NCI-H510A (cell line): ENCODE measurements around the gene SERPINA4.

Source experiments
- DNase-seq: peaks from one replicate; lab custom pipeline; 2025; lab: John Stamatoyannopoulos, UW

SERPINA4 gene

DNA sequence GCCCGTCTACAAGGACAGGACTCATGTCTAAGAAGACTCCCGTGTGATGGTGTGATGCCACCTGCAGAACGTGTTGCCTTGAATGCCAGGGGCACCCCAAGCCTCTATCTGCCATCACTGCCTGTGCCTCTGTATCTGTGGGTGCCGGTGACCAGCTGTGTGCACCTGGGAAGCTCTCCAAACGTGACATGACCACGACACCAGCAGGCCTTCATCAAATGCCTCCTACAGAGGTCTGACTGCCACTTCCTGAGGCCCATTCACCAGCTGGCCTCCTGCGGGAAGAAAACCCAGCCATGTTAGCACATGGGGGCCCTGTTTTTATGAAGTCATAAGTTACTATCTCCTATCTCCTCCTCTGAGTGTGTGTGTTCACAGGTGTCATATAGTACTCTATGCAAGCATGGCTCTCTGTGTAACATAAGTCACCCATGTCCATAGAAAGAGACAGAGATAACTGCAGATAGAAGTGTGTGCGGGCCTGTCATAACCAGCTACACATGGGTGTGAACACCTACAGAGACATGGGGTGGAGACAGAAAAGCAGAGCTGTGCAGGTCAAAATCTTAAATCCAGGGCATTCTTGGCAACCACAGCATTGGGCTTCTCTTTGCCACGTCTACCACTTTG is 18.3 kb upstream of the SERPINA4 start:
- no peak for DNase-seq

DNA sequence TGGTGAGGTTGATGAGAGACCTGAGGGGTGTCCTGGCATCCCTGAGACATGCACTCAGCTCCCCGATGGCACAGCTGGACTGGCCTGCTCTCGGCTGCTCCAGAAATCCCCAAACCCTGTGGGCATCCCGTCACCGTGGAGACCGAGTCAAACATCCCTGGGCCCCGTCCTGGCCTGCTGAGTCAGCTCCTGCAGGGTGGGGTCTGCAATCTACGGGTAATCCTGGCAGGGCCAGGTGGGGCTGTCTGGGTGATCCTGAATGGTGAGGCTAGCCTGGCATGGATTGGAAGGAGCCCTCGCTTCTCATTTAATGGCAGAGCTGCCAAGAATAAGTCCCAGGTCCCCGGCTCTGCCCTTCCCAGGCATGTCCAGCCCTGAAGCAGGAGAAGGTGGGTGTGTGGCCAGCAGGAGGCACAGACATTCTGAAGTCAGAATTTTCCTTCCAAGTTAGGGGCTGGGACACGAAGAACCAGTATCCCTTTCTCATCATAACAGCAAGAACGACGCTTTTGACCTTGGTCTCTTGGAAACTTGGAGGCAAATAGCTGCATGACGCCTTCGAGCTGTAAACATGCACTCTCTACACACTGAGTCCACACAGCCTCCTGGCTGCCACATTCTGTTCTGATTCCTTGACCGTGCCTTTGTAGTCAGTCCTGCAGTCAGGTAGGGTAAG is 17.7 kb upstream of the SERPINA4 start:
- no peak for DNase-seq

DNA sequence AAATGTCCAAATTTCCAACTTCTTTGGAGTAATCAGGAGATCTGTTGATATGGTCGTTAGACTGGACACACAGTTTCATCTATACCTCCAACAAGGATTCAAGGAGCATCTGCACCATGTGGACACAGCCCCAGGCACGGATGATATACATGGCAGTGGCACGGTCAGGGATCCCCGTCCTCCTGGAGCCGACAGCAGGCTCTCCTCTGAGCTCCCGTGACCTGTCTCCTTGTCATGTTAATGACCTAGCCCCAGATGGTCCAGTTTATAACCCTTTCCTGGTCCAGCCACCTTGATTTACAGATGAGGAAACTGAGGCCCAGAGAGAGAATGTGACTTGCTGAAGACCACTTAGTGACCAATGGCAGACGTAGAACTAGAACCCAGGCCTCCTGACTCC is 16.5 kb upstream of the SERPINA4 start:
- DNase-seq, result no peak

DNA sequence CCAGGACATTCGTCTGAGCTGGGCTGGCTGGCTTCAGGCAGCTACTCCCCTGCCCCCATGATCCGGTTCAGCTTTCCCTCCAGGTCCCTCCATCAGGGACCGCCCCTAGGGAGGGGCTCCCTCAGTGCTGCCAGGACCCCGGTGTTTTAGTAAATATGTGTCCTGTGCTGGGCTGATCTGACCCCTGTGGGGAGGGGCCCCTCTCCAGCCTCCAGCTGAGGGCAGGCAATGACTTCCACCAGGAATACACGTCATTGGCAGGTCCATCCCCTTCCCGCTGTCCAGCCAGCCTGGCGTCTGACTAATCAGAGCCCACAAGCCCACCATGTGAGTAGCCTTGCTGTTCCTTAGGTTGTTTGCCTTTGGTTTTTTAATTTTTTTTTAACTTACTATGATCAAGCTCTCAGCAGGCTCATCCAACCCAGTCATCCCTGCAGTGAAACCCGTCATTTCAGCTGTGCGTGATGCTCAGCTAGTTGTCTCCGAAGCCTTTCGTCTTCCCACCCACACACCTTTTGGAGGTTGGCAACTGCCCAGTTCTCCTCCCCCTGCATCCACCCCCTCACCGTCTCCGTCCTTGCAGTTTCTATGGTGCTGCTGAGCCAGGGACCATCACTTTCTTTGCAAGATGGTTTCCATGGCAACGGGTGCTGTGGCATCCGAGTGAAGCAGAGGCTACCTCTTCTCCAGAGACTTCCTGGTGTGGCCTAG is 16.0 kb upstream of the SERPINA4 start:
- DNase-seq, result no peak

DNA sequence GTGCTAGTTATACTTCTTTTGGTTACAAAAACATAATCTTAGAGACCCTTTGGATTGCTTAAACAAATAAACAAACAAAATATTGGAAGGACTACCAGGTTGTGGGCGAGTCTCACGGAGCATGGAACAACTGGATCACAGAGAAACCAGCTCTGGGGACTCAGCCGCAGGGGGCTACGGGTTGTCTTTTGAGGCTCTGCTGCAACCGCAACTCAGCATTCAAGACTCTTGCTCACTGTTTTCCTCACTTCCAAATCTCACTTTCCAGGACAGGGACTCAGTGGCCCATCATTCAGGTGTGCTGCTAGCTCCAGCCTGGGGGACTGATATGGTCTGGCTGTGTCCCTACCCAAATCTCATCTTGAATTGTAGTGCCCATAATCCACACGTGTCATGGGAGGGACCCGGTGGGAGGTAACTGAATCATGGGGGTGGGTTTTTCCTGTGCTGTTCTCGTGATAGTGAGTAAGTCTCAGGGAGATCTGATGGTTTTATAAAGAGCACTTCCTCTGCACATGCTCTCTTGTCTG is 14.0 kb upstream of the SERPINA4 start:
- DNase-seq, result no peak

DNA sequence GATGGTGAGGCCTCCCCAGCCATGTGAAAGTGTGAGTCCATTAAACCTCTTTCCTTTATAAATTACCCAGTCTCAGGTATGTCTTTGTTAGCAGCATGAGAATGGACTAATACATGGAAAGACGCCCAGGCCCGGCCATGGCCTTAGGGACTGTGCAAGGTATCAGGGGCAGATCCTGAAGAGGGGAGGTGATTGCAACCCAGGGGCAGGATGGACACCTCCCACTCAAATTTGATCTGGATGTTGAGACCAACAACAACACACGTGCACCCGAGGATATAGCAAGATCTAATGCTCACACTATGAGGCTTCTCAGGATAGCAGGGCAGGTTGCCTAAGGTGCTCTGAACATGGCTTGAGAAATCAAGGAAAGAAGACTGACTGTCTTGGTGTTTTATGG is 13.5 kb upstream of the SERPINA4 start:
- DNase-seq, result no peak

DNA sequence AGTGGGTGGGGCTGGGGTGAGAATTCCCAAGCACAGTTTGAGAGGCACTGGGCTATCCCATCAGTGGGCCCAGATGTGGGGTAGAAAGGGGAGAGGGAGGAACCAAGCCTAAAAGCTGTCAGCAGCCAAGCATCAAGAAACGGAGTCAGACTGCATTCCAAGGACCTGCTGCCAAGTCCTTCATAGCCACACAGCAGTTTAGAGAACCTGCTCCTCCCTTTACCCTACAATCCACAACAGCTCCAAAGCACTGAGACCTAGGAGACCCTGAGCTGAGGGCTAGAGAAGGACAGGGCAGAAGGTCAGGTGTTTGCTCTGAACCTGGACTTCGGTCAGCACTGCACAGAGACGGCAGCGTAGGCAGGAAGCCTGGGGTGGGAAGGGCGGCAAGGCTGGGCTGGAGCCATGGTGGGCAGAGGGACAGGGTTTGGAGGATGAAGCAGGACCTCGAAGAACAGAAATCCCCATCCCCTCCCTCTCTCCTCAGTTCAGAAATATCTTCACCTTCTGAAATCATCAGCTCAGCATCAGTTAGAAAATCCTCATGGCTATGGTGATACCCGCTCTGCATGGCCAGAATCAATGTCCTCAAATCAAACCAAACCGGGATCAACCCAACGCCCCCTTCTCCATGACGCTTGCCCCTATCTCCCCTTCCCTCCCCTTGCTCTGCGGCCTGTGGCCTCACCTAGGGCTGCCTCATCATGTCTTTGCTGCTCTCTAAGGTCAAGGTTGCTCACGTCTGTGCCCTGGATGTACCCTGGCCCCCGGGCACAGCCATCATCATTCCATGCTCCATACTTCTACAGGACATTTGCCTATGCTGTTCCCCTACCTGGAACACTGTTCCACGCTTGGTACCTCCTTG is 12.9 kb upstream of the SERPINA4 start:
- no peak for DNase-seq

DNA sequence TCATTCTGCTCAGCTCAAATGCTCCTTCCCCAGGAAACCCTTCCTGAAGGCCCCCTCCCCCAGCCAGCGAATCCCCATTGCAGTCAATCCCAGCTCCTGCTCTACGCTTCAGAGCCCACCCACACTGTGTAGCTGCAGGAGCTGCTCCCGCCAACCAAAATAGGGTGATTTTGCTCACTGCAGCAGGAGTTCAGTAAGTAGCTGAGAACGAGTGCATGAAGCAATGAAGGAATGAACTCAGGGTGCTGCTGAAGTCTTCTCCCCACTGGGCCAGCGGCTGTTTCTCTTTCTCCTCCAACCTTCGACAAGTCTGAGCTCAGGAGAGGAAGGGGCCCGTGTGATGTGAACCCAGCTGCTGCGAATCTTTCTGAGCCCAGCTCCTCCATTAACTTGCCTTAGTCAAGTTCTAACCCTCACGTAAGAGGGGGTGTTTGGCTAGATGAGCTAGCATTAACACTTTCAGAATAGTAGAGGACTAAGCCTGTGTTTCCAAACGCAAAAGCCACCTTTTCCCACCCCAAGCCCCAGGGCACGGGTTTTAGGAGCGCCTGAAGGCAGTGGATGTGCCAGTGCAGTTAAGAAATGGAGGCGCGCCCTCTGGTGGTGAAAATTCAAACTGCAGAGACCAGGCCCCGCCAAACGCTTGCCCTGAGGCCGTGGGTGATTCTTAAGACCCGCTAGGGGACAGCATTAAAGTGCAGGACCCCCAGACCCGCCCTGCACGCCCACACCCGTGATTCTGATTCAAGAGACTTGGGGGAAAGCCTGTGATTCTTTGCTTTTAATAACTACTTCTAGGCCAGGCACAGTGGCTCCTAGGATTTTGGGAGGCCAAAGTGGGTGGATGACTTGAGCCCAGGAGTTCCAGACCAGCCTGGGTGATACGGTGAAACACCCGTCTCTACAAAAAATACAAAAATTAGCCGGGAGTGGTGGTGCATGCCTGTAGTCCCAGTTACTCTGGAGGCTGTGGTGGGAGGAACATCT is 11.9 kb upstream of the SERPINA4 start:
- no peak for DNase-seq

DNA sequence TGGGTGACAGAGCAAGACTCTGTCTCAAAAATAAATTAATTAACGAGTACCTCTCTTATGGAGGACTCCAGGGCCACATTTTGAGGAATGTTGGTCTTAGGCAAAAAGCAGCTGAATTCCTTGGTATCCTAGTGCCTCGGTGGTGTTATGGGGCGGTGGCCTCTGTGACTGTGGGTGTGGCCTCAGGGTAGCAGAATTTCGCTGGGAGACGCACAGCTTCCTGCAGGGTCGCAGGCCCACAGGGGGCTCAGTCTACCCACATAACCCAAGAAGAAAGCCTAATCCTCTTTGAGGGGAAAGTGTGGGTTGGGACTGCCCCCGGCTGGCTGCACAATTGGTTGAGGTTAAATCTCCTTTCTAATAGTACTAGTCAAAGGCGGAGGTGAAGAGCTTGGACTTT is 11.2 kb upstream of the SERPINA4 start:
- DNase-seq, result no peak

DNA sequence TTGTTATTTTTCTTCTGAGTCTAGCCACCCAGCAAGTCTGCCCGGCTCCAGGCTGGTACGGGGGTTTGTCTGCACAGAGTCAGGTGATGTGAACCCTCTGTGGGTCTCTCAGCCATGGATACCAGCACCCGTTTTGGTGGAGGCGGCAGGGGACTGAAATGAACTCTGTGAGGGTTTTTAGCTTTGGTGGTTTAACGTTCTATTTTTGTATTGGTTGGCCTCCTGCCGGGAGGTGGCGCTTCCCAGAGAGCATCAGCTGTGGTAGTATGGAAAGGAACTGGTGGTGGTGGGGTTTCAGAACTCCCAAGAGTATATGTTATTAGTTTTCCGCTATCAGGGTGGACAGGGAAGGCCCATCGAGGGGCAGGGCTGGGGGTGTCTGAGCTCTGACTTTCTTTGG is 5.3 kb upstream of the SERPINA4 start:
- no peak for DNase-seq

DNA sequence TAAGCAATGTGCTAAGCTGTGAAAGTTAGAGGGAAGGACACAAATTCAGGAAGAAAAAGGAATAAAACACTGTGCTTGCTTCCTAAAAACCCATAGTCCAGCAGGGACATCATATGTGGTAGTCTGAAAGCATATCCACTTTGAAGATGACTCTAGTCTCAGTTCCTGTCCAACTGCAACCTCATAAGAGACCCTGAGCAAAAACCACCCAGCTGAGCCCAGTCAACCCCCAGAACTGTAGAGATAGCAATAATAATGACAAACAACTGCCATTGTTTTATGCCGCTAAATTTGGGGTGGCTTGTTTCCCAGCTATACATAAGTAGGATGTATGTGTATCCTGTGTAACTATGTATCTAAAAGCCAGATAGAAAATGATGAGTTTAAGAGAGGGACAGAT is 3.9 kb upstream of the SERPINA4 start:
- no peak for DNase-seq

DNA sequence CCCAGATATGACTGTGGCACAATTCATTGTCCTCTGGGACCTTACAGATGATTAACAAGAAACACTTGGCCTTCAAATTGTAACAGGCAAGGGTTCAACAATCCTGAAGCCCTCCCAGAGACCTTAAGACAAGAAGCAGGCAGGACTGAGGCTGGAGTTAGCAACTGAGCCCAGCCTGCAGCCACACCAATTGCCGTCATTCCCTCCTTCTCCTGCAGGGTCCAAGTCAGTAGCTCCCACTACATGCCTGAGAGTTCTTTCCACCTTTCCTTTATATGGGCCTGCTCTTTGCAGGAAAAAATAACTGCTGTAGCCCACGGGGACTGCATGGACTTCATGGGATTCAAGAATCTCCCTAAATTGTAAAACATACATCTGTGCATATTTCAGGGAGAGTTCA is 2.4 kb upstream of the SERPINA4 start:
- DNase-seq, result no peak

DNA sequence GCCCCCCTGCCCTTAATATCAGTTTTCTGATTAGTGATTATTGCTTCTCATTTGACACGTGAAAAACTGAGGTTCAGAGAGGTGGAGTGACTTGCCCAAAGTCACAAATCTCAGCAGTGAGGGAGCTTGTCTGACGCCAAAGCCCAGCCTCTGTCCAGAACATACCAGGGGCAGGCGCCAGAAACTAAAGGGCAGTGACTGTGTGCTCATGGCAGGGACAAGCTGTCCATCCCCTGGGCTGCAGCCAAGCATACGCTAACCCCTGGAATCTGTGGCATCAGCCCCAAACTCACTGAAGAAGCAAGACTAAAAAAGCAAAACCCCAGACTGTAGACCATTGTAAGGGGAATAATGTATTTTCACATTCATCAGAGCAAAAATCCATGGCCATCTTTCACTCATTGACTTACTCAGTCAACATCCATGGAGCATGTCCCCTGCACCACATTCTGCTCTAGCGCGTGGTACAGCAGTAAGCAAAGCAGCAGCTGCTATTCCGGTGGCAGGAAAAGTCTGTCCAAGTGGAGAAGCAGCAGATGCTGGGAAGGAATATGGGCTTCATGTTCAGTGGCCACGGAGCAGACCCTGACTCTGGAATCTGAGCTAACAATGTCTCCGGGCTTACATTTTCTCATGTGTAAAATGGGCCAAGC is 1.5 kb upstream of the SERPINA4 start:
- no peak for DNase-seq

DNA sequence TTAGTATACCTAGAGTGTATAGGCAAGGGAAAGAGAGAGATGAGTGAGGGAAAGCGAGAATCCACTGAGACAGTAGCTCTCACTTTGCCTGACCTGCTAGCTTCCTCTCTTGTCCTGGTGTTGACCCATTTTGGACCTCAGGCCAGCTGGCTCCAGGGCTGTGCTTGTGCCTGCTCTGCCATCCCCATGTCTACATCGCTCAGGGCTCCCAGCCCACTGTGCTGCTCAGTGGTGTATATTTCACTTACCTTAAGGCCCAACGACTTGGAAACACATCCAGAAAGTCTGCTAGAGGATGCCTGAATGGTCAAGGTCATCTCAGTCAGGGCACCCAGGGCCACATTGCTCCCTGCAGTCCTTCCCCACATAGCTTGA is 964 bp upstream of the SERPINA4 start:
- no peak for DNase-seq

DNA sequence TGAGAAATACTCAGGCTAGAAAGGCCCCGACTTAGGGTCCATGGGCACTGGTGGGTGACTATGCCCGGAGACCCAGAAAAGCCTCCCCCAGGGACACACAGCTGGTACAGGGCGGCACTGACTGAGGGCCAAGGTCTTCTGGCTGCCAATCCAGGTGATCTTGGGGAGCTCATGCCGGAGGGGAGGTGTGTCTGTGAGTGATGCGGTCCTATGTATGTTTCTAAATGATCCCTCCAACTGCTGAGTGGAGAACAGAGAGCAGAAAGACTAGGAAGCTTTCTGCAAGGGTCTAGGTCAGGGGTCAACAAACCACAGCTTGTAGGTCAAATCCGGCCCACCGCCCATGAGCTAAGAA is 391 bp downstream of the SERPINA4 start:
- DNase-seq, result no peak

DNA sequence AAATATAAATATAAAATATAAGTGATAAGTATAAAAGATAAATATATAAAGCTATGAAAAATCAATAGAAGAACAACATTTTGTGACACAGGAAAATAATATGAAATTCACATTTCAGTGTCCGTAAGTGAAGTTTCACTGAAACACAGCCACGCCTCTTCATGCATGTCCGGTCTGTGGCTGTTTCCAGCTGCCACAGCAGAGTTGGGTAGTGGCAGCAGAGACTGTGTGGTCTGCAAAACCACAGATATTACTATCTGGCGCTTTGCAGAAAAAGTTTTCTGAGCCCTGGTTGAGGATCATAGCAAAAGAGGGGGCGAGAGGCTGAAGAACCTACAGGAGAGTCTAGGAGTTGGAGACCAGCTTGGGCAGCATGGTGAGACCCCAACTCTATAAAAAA is 780 bp downstream of the SERPINA4 start:
- DNase-seq, result no peak

DNA sequence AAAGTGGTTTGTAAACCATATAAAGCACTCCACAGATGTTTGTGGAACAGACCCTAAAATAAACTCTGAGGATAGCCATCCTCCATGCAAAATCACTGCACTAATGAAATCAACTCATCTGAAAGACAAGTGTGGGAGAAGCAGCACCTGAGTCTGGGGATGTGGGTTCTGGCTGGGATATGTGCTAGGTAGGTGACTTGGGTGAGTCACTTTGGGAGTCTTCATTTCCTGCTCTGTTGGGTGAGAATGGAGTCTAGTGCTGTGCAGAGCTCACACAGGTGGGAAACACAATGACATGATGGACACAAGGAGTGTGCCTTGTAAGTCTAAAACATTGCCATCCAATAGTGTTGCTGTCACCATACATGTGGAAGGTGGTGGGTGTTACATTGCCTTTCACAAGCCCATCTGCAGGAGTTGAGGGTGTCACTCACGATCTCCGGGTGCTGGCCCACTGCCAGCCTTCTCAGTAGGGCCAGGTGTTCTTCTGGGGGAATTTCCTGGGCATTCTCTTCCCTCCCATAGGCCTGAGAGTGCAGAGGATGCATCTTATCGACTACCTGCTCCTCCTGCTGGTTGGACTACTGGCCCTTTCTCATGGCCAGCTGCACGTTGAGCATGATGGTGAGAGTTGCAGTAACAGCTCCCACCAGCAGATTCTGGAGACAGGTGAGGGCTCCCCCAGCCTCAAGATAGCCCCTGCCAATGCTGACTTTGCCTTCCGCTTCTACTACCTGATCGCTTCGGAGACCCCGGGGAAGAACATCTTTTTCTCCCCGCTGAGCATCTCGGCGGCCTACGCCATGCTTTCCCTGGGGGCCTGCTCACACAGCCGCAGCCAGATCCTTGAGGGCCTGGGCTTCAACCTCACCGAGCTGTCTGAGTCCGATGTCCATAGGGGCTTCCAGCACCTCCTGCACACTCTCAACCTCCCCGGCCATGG is 2.0 kb downstream of the SERPINA4 start:
- no peak for DNase-seq

DNA sequence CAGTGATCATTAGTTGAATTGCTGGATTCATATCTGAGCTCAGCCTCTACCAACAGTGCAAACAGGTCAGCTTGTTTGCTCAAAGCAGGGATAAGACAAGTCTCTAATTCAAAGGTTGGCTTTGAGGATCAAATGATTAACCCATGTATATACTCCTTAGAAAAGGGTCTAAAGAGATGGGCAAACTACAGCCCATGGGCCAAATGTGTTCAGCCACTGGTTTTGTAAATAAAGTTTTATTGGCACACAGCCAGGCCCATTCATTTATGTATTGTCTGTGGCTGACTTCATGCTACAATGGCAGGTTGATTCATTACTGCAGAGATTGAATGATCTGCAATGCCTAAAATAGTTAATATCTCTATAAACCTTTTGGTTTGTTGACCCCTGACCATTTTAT is 3.1 kb downstream of the SERPINA4 start:
- DNase-seq, result no peak

DNA sequence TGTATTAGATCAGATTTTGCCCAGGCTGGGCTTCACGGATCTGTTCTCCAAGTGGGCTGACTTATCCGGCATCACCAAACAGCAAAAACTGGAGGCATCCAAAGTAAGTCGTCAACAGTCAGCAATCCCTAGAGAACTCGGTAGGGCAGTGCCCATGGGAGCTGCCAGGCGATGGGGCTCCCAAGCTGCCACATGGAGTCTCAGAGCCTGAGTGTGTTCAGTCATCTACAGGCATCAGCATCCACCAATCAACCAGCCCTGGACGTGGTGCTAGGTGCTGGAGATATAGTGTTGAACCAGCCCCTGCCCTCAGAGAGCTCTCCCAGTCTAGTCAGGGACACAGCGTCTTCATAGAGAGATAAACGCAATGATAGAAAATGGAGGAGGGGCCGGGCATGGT is 6.9 kb downstream of the SERPINA4 start:
- no peak for DNase-seq
